Smooth muscle cell of the brain vasculature (primary cell): ENCODE data around the gene AIFM1.
"Not testable (repeated sequence)": the region's sequence is repeated elsewhere in the genome, so short reads cannot be mapped to it uniquely, and the experiment has no call there.

Experiments
- DNase-seq: peaks from one replicate; pipeline ENCODE4 v3.0.0-alpha.2; 2012; ENCODE audit warnings: low read depth, low spot score

AIFM1 gene

GRCh38 chrX:130119312-130119898 is 46.2 kb downstream of the AIFM1 start:
- DNase-seq = no peak

GRCh38 chrX:130118441-130119311 is 47.0 kb downstream of the AIFM1 start:
- DNase-seq = no peak

- no peak for DNase-seq
Measured at GRCh38 chrX:130117166-130117565, 48.5 kb downstream of the AIFM1 start.

GRCh38 chrX:130115119-130115885 is 50.3 kb downstream of the AIFM1 start:
- not testable (repeated sequence) for DNase-seq

- no peak for DNase-seq
Measured at GRCh38 chrX:130114141-130114588, 51.5 kb downstream of the AIFM1 start.

- DNase-seq = no peak
Measured at GRCh38 chrX:130111220-130112154, 54.2 kb downstream of the AIFM1 start.

GRCh38 chrX:130110379-130111219 is 55.0 kb downstream of the AIFM1 start, which contains the start of gene ELF4:
Gene ELF4 (minus strand): TSS chrX:130110497. CDS start chrX:130081330, 29,167 bp downstream.
- DNase-seq = no peak

GRCh38 chrX:130109429-130110378 is 55.9 kb downstream of the AIFM1 start:
- no peak for DNase-seq

- no peak for DNase-seq
Measured at GRCh38 chrX:130108647-130109428, 56.8 kb downstream of the AIFM1 start.

- DNase-seq = no peak
Measured at GRCh38 chrX:130106071-130106470, 59.6 kb downstream of the AIFM1 start.

- no peak for DNase-seq
Measured at GRCh38 chrX:130105244-130105643, 60.4 kb downstream of the AIFM1 start.

- DNase-seq = no peak
Measured at GRCh38 chrX:130103605-130104004, 62.0 kb downstream of the AIFM1 start.

- no peak for DNase-seq
Measured at GRCh38 chrX:130100180-130100579, 65.5 kb downstream of the AIFM1 start.

GRCh38 chrX:130098210-130098552 is 67.5 kb downstream of the AIFM1 start:
- DNase-seq = no peak

GRCh38 chrX:130097507-130098209 is 68.0 kb downstream of the AIFM1 start:
- DNase-seq = no peak

- DNase-seq = no peak
Measured at GRCh38 chrX:130095249-130096030, 70.2 kb downstream of the AIFM1 start.

- no peak for DNase-seq
Measured at GRCh38 chrX:130094696-130095095, 70.9 kb downstream of the AIFM1 start.
